GM18861 (cell line): Measurements from ENCODE around the gene MAJIN.
"Not testable (repeated sequence)": the region's sequence is repeated elsewhere in the genome, so short reads cannot be mapped to it uniquely, and the experiment has no call there.

Source experiments
- ATAC-seq: cut with Tn5 transposase; IDR thresholded peaks from one replicate; pipeline ENCODE4 v1.9.1; 2021; ENCODE audit not compliant: unreplicated experiment

MAJIN gene, protein sequence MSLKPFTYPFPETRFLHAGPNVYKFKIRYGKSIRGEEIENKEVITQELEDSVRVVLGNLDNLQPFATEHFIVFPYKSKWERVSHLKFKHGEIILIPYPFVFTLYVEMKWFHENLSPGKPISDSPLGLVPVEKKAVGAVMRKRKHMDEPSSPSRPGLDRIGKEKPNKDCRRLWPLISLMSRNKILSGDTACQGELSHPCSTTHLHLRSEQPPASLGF

DNA sequence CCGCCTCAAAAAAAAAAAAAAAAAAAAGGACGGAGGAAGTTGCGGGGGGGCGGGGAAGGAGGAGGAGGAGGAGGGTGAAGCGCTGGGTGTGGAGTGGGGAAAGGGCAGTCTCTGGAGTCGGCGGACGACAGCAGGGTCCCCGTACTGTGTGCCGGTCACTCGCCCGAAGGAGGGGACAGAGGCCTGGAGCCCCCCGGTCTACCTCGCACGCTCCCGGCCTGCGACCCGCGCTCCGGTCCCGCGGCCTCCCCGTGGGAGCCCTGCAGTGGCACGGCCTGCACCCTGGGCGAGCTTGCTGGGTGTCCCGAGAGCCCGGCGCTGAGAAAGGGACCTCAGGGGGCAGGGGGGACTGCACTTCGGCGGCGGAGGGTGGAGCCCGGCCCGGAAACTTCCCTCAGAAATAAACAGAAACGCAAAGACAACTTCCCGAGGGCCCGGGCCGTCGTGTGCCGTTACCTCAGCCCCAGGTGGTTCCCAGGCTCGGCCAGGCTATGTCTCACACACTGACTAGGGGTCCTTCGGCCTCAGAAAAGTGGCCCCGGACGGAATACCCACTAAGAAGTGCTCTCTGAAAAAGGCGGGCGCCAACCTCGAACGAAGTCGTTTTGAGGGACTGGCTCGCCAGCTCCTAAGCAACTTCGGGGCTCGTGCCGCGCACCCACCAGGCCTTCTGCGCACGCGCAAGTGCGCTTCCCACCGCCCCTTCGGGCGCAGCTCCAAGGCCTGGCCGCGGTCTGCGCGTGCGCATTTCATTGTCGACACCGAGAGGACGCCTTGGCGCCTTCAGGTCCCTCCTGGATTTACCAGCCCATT is at the start of gene MAJIN:
TSS of gene MAJIN (minus strand) at position 688 of the 813 bp plus-strand sequence. CDS start 12,703 bp downstream, outside the sequence.
- no peak for ATAC-seq

- ATAC-seq = no peak
Observed at GRCh38 chr11:65021509-65021908, 49.6 kb upstream of the MAJIN start.

GRCh38 chr11:65021003-65021402 is 49.1 kb upstream of the MAJIN start:
- no peak for ATAC-seq

DNA sequence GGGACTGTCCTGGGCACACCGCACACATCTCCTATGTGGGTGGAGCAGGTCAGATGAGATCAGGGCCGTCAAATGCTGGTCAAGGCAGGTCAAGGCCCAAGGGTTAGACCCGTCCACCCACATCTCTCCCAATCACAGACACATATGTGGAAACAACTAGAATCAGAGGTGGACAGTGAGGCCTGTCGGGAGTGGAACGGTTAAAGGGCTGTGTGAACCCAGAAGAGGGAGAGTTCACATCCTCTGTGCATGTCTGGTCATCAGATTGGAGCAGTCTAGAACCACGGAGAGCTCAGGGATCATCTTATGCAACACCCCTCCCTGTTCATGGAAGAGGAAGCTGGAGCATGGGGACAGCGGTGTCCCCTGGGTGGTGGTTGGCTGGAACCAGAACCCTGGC is 47.9 kb upstream of the MAJIN start:
- no peak for ATAC-seq

- no peak for ATAC-seq
Observed at GRCh38 chr11:65017937-65018336, 46.0 kb upstream of the MAJIN start.

- ATAC-seq = no peak
Observed at GRCh38 chr11:65016705-65017104, 44.8 kb upstream of the MAJIN start.

DNA sequence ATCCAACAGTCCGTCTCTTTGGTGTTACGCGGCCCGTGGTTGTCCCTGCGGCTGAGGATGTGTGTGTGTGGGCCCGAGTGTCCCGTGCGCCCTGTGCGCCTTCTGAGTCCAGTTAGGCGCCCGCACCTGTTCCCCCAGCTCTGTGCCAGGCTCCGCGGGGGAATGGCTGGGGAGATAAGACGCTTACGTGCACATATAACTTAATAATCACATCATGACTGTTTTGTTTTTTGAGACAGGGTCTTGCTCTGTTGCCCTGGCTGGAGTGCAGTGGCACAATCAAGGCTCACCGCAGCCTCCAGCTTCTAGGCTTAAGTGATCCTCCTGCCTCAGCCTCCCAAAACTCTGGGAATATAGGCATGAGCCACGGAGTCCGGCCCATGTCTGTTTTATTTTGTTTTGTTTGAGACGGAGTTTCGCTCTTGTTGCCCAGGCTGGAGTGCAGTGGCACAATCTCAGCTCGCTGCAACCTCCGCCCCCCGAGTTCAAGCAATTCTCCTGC is 42.9 kb upstream of the MAJIN start:
- no peak for ATAC-seq

- peak; percentile 61 for ATAC-seq
Observed at GRCh38 chr11:65013888-65014725, 42.2 kb upstream of the MAJIN start, which contains the start of gene ARL2. TSS of gene ARL2 (plus strand) at chr11:65014160. CDS start at chr11:65014208, 48 bp downstream.

- ATAC-seq = peak; percentile 44
Observed at GRCh38 chr11:65013130-65013887, 41.4 kb upstream of the MAJIN start.

DNA sequence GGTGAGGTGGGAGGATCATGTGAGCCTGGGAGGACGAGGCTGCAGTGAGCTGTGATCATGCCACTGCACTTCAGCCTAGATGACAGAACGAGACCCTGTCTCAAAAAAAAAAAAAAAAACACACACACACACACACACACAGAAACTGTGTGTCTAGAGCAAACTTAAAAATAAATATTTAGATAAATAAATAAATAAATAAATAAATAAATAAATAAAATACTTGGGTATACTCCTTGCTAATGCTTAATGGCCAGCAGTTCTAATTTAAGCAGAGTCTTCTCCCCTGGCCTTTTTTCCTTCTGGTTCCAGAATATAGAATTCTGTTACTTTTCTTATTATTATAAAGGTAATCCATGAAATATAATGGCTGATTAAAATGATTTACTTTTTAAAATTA is 37.0 kb upstream of the MAJIN start:
- no peak for ATAC-seq

- no peak for ATAC-seq
Observed at GRCh38 chr11:65008016-65008415, 36.1 kb upstream of the MAJIN start.

DNA sequence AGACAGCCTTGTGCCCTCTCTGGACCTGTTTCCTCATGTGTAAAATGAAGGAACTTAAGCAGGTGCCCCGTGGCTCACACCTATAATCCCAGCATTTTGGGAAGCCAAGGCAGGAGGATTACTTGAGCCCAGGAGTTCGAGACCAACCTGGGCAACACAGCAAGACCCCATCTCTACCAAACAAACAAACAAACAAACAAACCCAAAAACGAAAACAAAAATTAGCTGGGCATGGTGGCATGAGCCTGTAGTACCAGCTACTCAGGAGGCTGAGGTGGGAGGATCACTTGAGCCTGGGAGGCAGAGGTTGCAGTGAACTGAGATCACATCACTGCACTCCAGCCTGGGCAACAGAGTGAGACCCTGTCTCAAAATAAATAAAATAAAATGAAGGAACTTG is 32.1 kb upstream of the MAJIN start:
- ATAC-seq = not testable (repeated sequence)

DNA sequence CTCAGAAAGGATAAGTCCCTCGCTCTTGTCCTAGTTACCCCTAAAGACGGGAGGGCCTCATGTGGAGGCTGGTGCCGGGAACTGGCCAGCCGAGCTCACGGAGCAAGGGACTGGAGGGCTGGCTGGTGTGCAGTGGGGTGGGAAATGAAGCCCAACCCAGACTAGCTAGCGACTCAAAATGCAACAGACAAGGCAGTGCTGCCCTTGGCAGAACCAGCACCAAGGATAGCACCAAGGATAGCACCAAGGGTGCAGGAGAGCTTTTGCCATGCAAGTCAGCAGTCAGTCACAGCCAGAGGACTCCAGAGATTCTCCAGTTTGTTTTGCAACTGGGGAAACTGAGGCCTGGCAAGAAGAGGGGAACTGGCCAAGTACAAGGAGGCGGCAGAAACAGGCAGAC is 31.4 kb upstream of the MAJIN start:
- ATAC-seq = no peak

DNA sequence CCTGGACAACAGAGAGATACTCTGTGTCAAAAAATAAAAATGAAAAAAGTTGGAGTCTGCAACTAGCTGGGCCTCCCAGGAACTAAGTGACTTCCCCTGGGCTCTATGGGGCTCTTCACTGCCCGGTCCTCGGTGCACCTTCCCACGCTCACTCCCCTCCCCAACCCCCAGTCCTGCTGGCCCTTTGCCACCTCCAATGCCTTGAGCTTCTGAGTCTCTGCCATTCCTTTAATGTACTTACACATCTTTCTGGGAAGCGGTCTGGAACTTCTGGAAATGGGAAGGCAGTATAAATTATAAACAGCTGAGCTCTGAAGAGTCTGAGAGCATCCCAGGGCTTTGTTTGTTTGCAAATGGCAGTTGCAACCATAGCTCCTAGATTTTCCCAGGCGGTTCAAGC is 30.8 kb upstream of the MAJIN start:
- ATAC-seq = no peak

DNA sequence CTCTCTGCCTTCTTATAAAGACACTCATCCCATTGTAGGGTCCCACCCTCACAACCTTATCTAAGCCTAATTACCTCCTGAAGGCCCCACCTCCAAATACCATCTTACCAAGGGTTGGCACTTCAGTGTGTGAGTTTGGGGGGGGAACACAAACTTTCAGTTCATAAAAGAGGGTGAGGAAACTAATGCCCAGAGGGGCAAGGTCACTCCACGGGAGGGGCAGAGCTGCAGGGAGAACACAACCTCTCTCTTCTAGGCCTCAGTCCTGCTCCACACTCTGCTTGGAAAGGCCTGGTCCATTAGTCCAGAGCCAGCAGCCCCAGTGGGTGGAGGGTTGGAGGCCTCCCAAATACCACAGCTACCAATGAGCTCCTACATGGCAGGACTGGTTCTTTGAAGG is 27.6 kb upstream of the MAJIN start:
- ATAC-seq = no peak

GRCh38 chr11:64998690-64999431 is 27.0 kb upstream of the MAJIN start:
- ATAC-seq = no peak

- no peak for ATAC-seq
Observed at GRCh38 chr11:64998141-64998540, 26.2 kb upstream of the MAJIN start.

- ATAC-seq = no peak
Observed at GRCh38 chr11:64996710-64997380, 24.9 kb upstream of the MAJIN start, which contains the start of gene BATF2. TSS of gene BATF2 (minus strand) at chr11:64996971. CDS start at chr11:64996914, 57 bp downstream.

GRCh38 chr11:64996327-64996709 is 24.4 kb upstream of the MAJIN start:
- ATAC-seq = no peak
